Measurements from ENCODE around the gene C1orf35. TPM values are rescaled to one million over a fixed set of nuclear protein-coding genes. Genes with fewer than 3 reads are reported as not detected.

The C1orf35 gene
- total and polyA plus RNA-seq, 9 of the 15 experiments (the other 6 are each of a cell fraction or from before 2014, with no cell fraction given) = 3.2 to 48.7 (median 12.5) TPM

GRCh38 chr1:228147768-228148167, 44.6 kb upstream of the C1orf35 start (continued):
- TF ChIP-seq, protein P1, sequence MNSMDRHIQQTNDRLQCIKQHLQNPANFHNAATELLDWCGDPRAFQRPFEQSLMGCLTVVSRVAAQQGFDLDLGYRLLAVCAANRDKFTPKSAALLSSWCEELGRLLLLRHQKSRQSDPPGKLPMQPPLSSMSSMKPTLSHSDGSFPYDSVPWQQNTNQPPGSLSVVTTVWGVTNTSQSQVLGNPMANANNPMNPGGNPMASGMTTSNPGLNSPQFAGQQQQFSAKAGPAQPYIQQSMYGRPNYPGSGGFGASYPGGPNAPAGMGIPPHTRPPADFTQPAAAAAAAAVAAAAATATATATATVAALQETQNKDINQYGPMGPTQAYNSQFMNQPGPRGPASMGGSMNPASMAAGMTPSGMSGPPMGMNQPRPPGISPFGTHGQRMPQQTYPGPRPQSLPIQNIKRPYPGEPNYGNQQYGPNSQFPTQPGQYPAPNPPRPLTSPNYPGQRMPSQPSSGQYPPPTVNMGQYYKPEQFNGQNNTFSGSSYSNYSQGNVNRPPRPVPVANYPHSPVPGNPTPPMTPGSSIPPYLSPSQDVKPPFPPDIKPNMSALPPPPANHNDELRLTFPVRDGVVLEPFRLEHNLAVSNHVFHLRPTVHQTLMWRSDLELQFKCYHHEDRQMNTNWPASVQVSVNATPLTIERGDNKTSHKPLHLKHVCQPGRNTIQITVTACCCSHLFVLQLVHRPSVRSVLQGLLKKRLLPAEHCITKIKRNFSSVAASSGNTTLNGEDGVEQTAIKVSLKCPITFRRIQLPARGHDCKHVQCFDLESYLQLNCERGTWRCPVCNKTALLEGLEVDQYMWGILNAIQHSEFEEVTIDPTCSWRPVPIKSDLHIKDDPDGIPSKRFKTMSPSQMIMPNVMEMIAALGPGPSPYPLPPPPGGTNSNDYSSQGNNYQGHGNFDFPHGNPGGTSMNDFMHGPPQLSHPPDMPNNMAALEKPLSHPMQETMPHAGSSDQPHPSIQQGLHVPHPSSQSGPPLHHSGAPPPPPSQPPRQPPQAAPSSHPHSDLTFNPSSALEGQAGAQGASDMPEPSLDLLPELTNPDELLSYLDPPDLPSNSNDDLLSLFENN (IDR thresholded peaks at IDR 0.05; ENCODE audit: low read depth in 2 of 2, low read length in 2 of 2) = no peak
- TF ChIP-seq DEAF1 (CRISPR knock-in tag; IDR thresholded peaks at IDR 0.05) (no peak), CTBP1 (IDR thresholded peaks at IDR 0.05; ENCODE audit: borderline replicate concordance) (no peak)

DNA sequence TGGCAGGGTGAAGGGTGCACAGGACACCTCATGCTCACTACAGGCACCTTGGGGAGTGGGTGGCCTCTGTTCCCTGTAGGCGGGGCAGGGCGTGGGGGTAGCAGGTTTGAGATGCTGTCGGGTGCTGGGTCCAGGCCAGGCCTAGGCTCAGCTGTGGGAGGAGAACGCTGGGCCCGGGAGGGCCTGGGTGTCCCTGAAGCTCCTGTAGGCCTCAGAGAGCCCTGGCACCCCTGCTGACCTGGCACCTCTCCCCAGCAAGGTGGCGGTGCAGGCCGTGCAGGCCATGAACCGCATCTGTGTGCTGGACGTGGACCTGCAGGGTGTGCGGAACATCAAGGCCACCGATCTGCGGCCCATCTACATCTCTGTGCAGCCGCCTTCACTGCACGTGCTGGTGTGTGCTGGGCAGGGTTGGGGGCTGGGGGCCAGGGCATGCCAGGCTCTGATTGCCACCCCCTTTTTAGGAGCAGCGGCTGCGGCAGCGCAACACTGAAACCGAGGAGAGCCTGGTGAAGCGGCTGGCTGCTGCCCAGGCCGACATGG, 44.1 kb upstream of the C1orf35 start:
- ChIA-PET CTCF (ENCODE audit: low intra/inter-chr PET ratio) (no interaction called here), POLR2A (interaction anchor here (6.0 kb wide), 1 partner anchor 19 kb away, joined by 47 read pairs; the partner anchor contains the start of gene IBA57)
- Histone ChIP-seq H3K4me3 (no peak overlapping the region), H3K4me2 (ENCODE audit: insufficient read depth, low read length) (no peak overlapping the region), H3K9ac (ENCODE audit: insufficient read depth in 1 of 2, low read depth in 2 of 2, low read length in 2 of 2) (peak overlapping the region in 1 of 2 experiments; percentile 86; a peak in 2 of 4 replicates), H3K27me3 (ENCODE audit: control insufficient read depth in 2 of 2, insufficient read depth in 2 of 2, low read length in 2 of 2) (no peaks in the 10 kb centered on the region), H3K27ac (ENCODE audit: extremely low read depth, low read depth, low read length) (no peak overlapping the region), H4K20me1 (replicated peaks; ENCODE audit: control insufficient read depth, insufficient read depth, low read length) (peaks cover 51% of the 10 kb centered on the region), H3K9me1 (ENCODE audit: control insufficient read depth, insufficient read depth, low read length) (peaks cover 24% of the 10 kb centered on the region), H3K4me1 (replicated peaks in 1 of 2; ENCODE audit: control insufficient read depth in 2 of 2, insufficient read depth in 2 of 2, low read length in 2 of 2) (peaks cover 57 to 99% of the 10 kb centered on the region in 2 experiments), H2AFZ (ENCODE audit: low read depth, low read length) (no peak overlapping the region), H3K36me3 (ENCODE audit: control insufficient read depth, insufficient read depth, low read length) (peaks cover 54% of the 10 kb centered on the region; the same call in 2 of the 3 replicates), H3K9me3 (replicated peaks; ENCODE audit: control insufficient read depth, insufficient read depth, low read depth, low read length) (no peaks in the 10 kb centered on the region), H3K79me2 (ENCODE audit: control insufficient read depth, insufficient read depth, low read length) (peaks cover 75% of the 10 kb centered on the region)
- ATAC-seq (no peak), FAIRE-seq (no peak), DNase-seq (ENCODE audit: extremely low read depth in 1 of 4, low spot score in 3 of 4) (no peak)
- BruUV-seq (replicated peaks) = no TSS peak
- WGBS (ENCODE audit: insufficient coverage, low coverage, missing lambda C conversion rate) = over 99% methylated on average over 20 of the region's 20 CpGs
- TF ChIP-seq POLR2G (IDR thresholded peaks at IDR 0.05; ENCODE audit: low read depth, low read length) (0 out of 2 replicates have a peak, but pooled peaks have one; percentile 38), ERF (CRISPR knock-in tag; IDR thresholded peaks at IDR 0.05) (no peak)
- in situ Hi-C loops (cut with MboI) = no loop called here
- intact Hi-C loops (cut with micrococcal nuclease) = no loop called here
